Measurements from ENCODE around the gene AZU1.
A peak's percentile ranks its signal among the peaks of the same experiment; 100 is the strongest.
"Not testable (repeated sequence)": the region's sequence is repeated elsewhere in the genome, so short reads cannot be mapped to it uniquely, and the experiment has no call there.

Gene AZU1

DNA sequence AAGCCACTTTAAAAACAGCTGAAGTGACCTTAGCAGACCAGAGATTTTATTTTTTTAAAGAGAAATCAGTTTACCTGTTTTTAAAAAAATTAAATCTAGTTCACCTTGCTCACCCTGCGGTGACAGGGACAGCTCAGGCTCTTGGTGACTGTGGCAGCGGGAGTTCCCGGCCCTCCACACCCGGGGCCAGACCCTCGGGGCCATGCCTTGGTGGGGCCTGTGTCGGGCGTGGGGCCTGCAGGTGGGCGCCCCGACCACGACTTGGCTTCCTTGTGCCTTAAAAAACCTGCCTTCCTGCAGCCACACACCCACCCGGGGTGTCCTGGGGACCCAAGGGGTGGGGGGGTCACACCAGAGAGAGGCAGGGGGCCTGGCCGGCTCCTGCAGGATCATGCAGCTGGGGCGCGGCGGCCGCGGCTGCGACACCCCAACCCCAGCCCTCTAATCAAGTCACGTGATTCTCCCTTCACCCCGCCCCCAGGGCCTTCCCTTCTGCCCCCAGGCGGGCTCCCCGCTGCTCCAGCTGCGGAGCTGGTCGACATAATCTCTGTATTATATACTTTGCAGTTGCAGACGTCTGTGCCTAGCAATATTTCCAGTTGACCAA lies 16.7 kb upstream of the AZU1 start:
- no peak for DNase-seq

DNA sequence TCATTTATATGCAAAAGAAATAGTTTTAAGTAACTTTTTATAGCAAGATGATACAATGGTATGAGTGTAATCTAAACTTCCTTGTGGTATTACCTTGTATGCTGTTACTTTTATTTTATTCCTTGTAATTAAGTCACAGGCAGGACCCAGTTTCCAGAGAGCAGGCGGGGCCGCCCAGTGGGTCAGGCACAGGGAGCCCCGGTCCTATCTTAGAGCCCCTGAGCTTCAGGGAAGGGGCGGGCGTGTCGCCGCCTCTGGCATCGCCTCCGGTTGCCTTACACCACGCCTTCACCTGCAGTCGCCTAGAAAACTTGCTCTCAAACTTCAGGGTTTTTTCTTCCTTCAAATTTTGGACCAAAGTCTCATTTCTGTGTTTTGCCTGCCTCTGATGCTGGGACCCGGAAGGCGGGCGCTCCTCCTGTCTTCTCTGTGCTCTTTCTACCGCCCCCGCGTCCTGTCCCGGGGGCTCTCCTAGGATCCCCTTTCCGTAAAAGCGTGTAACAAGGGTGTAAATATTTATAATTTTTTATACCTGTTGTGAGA lies 16.1 kb upstream of the AZU1 start:
- no peak for DNase-seq

DNA sequence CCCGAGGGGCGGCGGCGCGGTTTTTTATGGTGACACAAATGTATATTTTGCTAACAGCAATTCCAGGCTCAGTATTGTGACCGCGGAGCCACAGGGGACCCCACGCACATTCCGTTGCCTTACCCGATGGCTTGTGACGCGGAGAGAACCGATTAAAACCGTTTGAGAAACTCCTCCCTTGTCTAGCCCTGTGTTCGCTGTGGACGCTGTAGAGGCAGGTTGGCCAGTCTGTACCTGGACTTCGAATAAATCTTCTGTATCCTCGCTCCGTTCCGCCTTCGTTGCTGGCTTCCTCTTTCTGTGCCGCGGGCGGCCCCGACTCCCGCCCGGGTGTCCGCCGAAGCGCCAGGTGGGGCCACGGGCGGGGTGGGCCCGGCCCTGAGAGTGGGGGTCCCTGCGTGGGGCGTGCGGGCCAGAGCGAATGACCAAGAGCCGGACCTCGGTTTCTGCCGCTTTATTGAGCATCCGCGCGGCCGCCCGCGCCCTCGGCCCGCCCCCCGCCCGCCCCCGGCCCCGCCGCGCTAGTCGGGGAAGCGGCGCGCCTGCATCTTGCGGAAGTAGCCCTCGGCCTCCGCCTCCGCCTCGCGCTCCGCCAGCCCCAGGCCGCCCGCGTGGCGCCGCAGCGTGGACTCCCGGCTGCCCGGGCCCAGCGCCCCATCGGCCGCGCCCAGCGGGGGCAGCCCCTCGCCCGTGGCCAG lies 15.4 kb upstream of the AZU1 start:
- DNase-seq = no peak

DNA sequence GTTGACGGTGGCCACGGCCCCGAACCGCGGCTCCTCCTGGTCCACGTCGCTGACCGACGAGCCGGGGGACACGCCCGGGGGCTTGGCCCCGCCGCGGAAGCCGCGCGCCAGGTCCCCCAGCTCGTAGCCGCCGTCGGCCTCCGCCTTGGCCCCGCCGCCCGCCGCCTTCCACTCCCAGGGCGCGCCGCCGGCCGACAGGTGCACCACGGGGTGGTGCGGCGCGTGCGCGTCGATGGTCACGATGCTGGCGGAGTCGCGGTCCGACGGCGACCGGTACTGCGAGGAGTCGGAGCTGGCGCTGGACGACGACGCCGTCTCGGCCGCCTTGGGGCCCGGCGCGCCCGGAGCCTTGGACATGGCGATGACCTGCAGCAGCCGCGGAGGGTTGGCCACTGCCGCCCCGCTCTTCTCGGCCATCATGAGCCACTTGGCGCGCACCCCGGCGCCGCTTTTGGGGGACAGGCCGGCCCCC lies 14.9 kb upstream of the AZU1 start:
- DNase-seq = no peak

DNA sequence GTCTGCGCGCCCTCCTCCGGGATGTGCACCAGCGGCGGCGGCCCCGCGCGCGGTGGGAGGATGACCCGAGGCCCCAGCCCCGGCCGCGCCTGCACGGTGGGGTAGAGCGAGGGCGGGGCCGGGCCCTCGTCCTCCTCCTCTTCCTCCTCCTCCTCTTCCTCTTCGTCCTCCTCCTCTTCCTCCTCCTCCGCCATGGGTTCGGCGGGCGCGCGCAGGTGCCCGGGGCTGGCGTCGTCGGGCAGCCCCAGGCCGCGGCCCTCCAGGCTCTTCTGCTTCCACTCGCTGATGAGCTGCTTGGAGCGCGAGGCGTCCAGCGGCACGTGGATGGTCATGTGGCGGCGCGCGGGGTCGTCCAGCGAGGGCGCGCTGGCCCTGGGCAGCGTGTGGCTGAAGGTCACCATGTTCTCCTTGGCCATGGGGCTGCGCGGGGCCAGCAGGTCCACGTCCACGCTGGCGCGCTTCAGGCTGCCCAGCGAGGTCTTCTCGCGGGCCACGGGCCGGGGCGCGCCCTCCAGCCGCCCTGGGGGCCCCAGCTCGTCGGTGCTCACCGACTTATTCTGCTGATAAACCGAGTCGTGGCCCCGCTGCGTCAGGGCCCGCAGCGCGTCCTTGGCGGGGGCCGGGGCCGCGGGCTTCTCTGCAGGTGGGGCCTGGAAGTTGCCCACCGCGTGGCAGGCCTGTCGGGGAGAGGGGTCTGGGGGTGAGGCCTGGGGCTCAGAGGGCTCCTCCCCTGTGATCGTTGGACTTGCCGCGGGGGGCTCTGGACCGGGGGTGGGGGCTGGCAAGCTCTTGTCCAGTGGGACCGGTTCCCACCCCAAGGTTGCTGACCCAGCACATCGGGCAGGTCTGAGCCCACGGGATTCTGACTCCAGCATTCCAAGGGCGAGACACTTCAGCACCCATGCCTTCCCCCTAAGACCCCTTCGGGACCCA lies 14.2 kb upstream of the AZU1 start:
- DNase-seq = no peak

DNA sequence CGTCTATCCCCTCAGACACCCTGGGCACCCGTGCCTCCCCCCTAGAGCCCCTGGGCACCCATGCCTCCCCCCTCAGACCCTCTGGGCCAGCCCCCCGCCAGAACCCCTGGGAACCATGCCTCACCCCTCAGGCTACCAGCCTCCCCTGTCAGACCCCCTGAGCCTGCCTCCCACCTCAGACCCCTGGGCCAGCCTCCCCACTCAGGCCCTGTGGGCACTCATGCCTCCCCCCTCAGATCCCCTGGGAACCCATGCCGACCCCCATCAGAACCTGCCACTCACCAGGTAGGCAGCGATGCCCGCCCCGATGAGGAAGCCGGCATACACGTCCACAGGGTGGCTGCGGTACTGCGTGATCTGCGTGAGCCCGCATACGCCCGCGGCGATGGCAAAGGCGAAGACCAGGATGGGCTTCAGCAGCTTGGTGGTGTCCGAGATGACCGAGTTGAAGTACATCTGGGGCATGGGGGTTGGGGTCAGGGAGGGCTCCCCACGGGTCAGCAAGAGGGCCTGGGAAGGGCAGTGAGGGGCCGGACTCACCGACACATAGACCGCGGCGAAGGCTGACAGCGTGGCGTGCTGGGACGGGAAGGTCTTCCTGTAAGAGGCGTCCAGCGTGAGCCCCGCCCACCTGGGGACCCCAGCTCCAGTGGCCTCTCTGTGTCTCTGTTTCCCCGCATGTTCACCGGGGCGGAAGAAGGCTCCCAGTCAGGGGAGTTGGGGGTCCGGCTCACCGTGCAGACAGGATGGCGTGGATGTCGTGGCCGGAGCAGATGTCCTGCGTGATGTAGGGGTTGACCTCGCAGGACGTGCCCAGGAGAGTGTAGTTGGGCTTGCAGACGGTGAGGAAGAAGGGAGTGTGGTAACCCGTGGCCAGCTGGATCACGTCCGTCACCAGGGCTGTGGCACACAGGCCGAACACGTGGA lies 13.2 kb upstream of the AZU1 start:
- no peak for DNase-seq

DNA sequence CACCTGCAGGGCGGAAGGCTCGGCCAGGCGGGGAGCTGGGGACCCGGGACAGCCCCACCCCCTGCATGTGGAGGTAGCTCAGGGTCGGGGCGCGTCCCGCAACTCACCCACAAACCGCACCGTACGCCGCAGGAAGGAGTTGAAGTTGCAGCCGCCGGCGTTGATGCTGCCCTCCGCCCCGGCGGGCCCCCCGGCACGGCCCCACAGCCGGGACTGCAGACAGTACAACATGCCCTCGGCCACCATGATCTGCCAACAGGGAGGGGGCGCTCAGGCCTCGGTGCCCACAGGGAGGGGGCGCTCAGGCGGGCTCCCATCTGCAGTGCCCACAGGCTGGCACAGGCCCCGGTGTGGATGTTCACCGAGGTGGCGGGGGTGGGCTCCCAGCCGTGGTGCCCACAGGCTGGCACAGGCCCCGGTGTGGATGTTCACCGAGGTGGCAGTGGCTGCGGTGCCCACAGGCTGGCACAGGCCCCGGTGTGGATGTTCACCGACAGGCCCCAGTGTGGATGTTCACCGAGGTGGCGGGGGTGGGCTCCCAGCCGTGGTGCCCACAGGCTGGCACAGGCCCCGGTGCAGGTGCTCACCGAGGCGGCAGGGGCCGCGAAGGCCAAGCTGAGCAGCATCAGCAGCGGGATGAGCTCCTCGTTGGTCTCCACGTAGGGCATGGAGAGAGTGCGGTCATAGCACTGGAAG lies 12.4 kb upstream of the AZU1 start:
- DNase-seq = no peak

DNA sequence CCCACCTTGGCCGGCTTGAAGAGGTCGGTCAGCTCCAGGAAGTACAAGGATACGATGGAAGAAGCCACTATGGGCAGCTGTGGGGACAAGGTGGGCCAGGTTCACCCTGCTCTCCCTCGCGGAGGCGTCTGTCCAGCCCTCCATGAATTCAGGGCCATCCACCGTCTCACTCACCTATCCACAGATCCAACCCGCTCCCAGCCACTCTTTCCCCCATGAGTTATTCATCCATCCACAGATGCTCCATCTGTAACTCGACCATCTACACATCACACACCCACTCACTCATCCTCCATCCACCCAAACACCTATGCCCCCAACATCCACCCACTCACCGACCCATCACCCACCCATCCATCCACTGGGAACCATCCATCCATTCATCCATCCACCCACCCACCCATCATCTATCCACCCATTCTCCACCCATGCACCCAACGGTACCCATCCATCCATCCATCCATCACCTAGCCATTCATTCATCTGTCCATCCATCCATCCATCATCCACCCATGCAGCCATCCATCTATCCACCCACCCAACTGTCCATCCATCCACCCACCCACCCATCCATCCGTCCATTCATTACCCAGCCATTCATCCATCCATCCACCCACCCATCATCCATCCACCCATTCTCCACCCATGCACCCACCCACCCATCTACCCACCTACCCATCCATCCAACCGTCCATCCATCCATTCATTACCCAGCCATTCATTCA lies 11.7 kb upstream of the AZU1 start:
- DNase-seq = no peak

DNA sequence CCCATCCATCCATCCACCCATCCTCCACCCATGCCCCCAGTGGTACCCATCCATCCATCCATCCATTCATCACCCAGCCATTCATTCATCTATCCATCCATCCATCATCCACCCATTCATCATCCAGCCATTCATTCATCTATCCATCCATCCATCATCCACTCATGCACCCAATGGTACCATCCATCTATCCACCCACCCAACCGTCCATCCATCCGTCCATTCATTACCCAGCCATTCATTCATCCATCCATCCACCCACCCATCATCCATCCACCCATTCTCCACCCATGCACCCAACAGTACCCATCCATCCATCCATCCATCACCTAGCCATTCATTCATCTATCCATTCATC lies 11.2 kb upstream of the AZU1 start:
- DNase-seq = no peak

DNA sequence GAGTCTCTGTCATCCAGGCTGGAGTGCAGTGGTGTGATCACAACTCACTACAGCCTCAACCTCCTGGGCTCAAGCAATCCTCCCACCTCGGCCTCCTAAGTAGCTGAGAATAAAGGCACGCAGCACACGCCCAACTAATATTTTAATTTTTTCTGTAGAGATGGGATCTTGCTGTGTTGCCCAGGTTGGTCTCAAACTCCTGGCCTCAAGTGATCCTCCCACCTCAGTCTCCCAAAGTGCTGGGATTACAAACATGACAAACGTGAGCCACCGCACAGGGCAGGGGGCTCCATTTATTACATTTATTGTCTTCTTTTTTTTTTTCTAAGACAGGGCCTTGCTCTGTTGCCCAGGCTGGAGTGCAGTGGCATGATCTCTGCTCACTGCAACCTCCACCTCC lies 7.4 kb upstream of the AZU1 start:
- DNase-seq = not testable (repeated sequence)

DNA sequence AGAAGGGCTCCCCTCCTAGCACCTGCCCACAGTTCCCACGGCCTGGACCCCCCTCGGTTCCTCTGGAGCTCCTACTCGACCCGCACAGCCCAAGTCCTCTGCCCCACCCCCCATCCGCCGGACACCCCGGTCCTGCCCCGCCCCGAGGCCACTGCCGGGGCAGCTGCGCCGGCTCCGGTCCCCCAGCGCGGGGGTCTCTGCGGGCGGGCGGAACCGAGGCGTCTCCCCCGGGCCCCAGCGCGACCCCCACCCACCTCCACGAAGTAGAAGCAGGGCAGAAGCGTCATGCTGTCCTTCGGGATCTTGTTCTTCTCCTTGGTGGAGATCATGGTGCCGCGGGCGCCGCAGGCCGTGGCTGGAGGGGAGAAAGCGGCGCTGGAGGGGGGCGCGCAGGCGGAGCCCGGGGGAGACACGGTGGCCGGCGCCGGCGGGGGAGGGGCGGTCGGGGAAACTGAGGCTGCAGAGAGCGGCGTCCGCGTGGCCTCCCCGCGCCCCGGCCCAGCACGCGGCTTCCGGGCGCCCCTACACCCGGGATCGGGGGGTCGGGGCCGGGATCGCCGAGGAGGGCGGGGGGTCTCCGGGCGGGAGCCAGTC lies 6.3 kb upstream of the AZU1 start:
- no peak for DNase-seq

DNA sequence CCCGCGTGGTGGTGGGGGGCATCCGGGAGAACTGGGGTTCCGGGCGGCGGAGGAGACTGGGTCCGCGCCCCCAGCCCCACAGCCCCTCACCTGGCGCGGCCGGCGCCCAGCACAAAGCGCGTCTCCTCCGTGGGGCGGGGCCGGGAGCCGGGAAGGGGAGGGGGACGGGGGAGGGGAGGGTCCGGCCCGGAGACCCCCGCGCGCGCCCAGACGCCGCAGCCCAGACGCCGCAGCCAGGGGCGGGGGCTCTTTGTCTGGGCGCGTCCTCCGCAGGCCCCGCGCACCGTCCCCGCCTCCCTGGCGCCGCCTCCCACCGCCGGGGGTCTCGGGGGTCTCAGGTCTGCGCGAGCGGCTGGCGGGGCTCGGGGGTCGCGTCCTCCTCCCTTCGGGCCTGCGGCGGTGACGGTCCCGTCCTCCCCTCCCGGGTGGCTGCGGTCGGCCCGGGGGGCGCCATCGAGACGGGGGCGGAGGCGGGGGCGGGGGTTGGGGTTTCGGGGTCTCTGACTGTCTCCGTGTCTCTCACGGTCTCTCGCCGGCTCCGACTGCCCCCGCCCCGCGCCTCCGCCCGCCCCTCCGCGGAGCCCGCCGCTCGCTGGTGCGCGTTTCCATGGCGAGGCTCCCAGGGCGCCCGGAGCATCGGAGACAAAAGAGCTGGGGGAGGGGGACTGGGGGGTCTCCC lies 5.7 kb upstream of the AZU1 start, which contains the start of gene PLPPR3:
TSS of gene PLPPR3 (minus strand) at position 131 of the 679 bp plus-strand sequence. CDS start 396 bp downstream, outside the sequence.
- peak; percentile 13 for DNase-seq

DNA sequence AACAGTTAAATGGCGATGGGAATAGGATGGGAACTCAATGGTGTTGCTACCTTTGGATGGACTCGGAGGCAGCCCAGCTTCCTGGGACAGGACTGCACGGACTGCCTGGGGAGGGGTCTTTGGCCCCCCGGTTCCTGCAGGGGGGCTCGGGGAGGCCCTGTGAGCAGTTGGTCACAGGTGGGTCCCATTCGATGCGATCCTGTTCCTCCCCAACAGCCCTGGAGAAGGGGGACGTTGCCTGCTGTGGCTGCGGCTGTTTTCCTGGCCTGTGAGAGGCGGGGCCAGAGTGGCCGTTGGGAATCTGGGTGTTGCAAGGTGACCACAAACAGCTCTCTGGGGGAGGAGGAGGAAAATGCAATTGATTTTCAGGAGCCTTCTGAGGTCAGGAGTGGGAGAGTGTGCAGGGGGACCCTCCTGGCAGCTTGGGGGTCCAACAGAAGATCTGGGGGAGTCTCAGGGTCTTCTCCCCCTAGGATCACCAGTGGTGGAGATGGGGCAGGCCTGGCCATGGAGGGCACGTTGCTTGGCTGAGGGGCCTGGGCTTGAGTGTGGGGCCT lies 4.0 kb upstream of the AZU1 start:
- DNase-seq = no peak

DNA sequence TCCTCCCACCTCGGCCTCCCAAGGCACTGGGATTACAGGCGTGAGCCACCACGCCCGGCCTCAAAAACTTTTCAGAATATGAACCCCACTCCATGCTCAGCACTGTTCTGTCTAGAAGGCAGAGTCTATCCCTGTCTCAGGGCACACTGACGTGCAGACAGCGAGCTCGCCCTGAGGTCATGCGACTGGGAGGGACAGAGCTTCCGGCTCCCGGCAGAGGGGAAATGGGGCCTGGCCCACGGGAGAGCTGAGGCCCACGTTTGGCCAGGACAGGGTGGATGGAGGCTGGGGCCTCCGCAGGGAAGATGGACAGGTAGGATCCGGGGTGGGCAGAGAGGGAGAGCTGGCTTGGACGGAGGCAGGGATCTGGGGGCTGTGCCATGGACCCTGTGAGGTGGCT lies 2.8 kb upstream of the AZU1 start:
- DNase-seq = no peak

DNA sequence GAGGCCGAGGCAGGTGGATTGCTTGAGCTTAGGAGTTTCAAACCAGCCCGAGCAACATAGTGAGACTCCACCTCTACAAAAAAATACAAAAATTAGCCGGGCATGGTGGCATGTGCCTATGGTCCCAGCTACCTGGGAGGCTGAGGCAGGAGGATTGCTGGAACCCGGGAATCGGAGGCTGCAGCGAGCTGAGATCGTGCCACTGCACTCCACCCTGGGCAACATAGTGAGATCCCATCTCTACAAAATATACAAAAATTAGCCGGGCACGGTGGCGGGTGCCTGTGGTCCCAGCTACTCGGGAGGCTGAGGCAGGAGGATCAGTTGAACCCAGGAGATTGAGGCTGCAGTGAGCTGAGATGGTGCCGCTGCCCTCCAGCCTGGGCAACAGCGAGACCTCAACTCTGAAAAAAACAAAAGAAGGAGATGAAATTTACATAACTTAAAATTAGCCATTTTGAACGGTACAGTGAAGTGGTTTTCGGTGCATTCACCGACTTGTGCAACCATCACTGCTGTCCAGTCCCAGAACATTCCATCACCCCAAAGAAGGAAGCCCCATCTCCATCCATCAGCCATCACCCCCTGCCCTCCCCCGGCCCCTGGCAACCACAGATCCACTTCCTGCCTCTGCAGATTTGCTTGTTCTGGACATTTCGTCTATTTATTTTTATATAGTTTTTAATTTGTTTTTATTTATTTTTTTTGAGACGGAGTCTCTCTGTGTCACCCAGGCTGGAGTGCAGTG lies 1.6 kb upstream of the AZU1 start:
- DNase-seq = no peak

DNA sequence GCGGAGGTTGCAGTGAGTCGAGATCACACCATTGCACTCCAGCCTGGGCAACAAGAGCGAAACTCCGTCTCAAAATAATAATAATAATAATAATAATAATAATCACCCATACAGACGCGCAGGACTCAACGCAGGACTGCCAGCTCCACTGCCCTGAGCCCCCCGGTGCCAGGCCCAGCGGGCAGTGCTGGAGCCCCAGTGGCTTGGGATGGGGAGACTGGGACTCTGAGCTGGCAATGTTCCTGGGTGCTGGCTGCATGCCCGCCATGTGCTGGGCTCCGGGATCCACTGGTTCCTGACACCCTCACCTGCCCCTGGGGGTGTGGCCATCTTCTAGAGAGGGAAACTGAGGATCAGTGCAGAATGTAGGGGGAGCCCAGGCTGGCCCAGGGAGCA lies 325 bp upstream of the AZU1 start:
- no peak for DNase-seq

DNA sequence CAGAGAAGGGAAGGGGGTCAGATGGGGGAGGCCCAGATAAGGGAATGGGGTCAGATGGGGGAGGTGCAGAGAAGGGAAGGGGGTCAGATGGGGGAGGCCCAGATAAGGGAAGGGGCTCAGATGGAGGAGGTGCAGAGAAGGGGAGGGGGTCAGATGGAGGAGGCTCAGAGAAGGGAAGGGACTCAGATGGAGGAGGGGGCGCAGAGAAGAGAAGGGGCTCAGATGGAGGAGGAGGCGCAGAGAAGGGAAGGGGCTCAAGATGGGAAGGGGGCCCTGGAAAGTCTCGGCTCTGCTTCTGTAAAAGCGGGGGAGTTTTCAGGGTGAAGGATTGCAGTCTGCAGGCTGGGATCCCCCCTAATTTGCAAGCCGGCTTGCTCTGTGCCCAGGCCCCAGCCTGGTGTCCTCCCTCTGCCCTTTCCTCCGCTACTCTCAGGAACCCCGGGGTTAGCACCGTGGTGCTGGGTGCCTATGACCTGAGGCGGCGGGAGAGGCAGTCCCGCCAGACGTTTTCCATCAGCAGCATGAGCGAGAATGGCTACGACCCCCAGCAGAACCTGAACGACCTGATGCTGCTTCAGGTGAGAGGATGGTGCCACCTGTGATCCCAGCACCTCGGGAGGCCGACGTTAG lies 1.6 kb downstream of the AZU1 start:
- DNase-seq = no peak

Measured in NCI-H1092 treated with DMSO at 0.1 percent for 48 hours (cell line).